Cardiac fibroblast (primary cell): ENCODE measurements around the gene KCTD12.

ENCODE experiments used
- DNase-seq, 2 donors: peaks; one replicate each; pipeline versions ENCODE4 v3.0.0 to v3.0.0-alpha.2; 2010; ENCODE audit warnings: low read depth in 2 of 2
- H3K4me3 ChIP-seq, 2 donors: replicated peaks in 1 of 2; 1 replicate in 1 of 2; 2 replicates in 1 of 2; pipeline ENCODE4 v1.5.1; 2011; ENCODE audit warnings: low read depth in 2 of 2, low read length in 2 of 2, mild to moderate bottlenecking in 2 of 2, moderate library complexity in 1 of 2
- TF ChIP-seq, protein P1 (sequence below): IDR thresholded peaks from one replicate; pipeline ENCODE4 v1.5.1; 2011; ENCODE audit warnings: low read depth, mild to moderate bottlenecking, low read length, inconsistent platforms

Gene KCTD12

DNA sequence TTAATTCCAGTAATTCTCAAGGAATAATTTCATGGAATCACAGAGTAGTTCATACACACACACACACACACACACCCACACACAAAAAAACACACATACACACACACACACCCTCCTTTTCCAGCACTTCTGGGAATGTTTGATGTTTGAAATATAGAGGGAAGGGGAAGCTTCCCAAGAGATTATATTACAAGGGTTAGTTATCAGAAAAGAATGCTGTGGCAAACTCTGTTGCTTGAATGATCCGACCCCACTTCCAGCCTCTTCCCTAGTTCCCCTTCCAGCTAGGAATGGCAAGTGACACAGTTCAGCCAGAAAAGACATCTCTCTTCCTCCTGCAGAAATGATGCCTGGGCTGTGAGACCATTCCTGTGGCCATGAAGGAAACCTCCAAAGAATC lies 49.9 kb downstream of the KCTD12 start:
- H3K4me3 ChIP-seq, result no peak overlapping the region
- TF ChIP-seq, protein P1, sequence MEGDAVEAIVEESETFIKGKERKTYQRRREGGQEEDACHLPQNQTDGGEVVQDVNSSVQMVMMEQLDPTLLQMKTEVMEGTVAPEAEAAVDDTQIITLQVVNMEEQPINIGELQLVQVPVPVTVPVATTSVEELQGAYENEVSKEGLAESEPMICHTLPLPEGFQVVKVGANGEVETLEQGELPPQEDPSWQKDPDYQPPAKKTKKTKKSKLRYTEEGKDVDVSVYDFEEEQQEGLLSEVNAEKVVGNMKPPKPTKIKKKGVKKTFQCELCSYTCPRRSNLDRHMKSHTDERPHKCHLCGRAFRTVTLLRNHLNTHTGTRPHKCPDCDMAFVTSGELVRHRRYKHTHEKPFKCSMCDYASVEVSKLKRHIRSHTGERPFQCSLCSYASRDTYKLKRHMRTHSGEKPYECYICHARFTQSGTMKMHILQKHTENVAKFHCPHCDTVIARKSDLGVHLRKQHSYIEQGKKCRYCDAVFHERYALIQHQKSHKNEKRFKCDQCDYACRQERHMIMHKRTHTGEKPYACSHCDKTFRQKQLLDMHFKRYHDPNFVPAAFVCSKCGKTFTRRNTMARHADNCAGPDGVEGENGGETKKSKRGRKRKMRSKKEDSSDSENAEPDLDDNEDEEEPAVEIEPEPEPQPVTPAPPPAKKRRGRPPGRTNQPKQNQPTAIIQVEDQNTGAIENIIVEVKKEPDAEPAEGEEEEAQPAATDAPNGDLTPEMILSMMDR, result no peak
- DNase-seq, result peak in 1 of 2 donors; percentile 38

DNA sequence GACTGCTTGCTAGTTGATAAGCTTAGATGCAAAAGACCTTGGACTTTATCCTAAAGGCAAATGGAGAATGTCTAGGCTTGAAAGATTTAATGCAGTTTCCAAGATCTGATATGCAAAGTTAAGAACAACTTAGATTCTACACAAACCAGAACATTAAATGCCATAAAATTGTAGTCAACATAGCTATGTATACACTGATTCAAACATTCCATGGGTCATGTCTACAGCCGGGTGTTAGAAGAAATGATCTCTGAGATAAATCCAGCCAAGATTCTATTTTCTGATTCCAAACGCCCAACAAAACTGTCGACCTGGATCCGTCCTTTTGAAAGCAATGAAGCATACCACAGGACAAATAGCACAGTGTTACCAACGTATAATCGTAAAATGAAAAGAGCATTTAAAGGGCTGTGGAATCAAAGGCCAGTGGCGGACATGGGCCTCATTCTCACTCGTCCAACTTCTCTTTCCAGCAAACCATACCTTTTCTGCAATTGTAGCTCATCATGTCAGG lies 52.7 kb downstream of the KCTD12 start:
- no peak for DNase-seq
- TF ChIP-seq, protein P1, result no peak

DNA sequence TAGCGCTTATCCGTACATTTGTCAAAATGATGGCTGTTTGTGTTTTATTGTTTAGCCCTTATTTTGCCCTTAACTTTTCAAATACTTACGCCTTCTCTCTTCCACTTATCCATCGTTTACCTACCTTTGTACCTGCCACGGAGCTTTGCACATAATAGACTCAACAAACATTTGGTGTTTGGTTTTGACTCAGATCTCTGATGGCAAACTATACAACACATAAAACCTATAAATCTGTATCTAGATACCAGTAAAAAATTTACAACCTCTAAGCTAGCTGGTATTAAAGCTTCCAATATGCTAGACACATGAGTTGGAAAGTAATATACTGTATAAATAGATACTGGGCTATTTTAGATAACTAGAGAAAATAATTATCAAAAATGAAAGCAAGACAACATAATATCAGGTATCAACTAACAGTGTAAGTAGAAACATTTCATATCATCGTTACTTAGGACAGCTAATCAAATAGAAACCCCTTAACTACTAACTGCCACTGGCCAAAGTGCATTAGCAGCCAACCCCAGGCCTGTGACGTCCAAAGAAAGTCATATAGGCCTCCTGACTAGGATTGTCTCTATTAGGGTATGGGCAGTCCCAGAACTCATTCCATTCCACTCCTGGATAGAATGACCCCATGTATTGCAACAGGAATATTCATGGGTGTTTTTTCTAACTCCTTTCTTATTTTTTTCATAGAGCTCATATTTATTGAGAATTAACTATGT lies 53.8 kb downstream of the KCTD12 start:
- no peak for DNase-seq
- no peak overlapping the region for H3K4me3 ChIP-seq
- TF ChIP-seq, protein P1, result no peak

More for the DNA sequence above, 52.7 kb downstream of the KCTD12 start:
- H3K4me3 ChIP-seq, result no peak overlapping the region

DNA sequence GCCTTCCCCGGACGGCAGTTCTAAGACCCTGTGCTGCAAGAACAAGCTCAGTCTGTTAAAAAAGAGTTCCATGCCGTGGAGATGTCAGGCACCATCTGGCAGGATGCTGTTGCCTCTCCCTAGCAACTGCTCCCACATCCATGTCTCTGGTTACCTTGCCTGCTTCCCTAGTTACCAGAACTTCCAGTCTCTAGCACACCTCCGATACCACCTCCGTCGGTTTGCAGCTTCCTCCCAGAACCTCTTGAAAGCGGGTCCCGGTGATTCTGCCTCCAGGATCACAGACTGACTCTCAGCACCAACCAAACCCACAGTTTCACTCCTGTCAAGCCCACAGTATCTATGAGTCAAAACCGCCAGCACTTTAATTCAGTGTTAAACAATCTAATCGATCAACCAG lies 55.4 kb downstream of the KCTD12 start:
- no peak for DNase-seq
- H3K4me3 ChIP-seq, result no peak overlapping the region
- TF ChIP-seq, protein P1, result no peak
